NCI-H1694 treated with DMSO at 0.1 percent for 48 hours (cell line): ENCODE measurements around the gene SLC12A7.
"Not testable (repeated sequence)": the region's sequence is repeated elsewhere in the genome, so short reads cannot be mapped to it uniquely, and the experiment has no call there.

Experiments
- DNase-seq: peaks from one replicate; lab custom pipeline; 2025; lab: John Stamatoyannopoulos, UW

Gene SLC12A7

GRCh38 chr5:1111727-1112289 lies at the start of gene SLC12A7:
SLC12A7 (minus strand) TSS chr5:1112063; CDS start chr5:1111991, 72 bp downstream.
- no peak for DNase-seq

DNA sequence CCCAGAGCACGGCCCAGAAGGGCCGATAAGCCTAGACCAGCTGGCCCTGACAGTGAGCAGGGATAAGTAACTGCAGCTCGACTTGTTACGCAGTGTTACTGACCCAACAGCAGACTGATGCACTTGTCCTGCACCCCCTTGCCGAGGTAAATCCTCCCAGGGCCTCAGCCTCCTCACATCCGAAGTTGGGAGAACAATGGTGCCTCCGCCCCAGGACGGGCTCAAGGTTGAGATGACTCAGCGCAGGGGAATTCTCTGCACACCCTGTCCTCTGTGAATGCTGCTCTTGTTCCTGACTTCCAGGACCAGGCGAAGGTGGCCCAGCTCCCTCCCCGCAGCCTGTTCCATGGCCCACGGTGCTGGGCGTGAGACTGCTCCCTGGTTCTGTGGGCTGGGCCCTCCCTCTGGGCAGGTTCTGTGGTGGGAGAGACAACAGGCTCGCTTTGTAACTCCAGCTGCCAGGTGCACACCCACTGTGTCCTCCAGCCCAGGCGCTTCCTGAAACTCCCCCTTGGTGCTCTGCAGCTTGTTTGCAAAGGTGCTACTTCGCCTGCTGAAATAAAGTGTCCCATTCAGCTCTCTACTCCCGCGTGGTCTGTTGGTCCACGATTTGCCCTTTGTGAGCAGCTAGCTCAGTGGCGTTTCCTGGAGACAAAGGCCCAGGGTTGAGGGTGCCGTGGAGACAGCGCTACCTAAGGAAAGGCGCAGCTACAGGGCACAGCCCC lies 49.4 kb upstream of the SLC12A7 start:
- DNase-seq, result no peak

DNA sequence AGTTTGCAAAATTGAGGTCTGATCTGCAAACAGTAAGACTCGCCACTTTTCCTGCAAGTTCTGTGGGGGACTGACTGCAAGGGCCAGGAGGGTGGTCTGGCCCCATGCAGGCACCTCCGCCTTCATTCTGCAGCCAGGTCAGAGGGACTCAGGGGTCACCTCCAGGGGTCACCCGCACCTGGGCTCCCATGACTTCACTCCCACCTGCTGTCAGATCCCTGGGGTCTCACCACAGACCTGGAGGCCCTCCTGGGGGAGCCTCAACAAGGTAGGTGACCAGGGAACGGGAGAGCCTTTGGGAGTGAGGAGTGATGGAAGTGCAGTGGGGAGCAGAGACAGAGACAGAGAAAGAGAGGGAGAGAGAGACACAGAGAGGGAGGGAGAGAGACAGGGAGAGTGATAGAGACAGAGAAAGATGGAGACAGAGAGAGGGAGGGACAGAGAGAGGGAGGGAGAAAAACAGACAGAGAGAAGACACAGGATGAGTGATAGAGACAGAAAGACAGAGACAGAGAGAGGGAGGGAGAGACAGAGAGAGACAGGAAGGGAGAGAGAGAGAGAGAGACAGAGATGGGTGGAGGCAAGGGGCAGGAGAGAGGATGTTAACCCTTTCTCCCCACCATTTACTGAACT lies 48.0 kb upstream of the SLC12A7 start:
- DNase-seq, result no peak

- DNase-seq, result no peak
These were observed 47.4 kb upstream of the SLC12A7 start for GRCh38 chr5:1159341-1159675.

DNA sequence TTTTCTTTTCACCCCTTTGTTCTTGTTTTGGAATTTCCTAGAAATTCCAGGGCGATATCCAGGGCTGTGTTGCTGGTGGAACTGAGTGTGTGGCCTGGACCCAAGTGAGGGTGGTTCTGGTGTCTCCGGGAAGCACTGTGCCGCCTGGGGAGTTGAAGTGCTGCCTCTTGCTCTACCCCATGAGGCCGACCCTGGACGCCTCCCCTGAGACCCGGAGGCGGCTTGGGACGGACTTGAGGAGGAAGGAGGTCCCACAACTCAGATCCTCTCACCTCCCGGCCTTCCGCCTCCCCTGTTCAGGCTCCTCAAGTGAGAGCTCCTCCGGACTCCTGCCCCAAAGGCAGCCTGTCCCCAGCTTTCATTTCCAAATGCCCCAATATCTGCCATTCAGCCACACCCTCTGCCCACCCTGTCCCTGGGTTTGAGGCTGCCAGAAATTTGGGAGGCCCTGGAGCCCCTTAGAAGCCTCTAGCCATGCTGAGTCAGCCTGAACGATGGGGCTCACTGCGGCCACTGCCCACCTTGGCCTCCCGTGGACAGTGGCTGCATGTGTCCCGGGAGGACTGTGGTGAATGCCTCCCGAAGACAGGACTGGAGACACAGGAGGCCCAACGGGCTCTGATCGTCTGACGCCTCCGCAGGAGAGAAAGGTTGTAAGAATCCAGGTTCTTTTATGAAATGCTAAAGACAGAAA lies 46.9 kb upstream of the SLC12A7 start:
- no peak for DNase-seq

GRCh38 chr5:1157461-1157986 lies 45.7 kb upstream of the SLC12A7 start:
- not testable (repeated sequence) for DNase-seq

GRCh38 chr5:1156754-1157460 lies 45.0 kb upstream of the SLC12A7 start:
- no peak for DNase-seq

- DNase-seq, result no peak
These were observed 44.3 kb upstream of the SLC12A7 start for GRCh38 chr5:1156033-1156753.

- DNase-seq, result no peak
These were observed 43.5 kb upstream of the SLC12A7 start for GRCh38 chr5:1155191-1156032.

- DNase-seq, result no peak
These were observed 41.6 kb upstream of the SLC12A7 start for GRCh38 chr5:1153428-1153827.

DNA sequence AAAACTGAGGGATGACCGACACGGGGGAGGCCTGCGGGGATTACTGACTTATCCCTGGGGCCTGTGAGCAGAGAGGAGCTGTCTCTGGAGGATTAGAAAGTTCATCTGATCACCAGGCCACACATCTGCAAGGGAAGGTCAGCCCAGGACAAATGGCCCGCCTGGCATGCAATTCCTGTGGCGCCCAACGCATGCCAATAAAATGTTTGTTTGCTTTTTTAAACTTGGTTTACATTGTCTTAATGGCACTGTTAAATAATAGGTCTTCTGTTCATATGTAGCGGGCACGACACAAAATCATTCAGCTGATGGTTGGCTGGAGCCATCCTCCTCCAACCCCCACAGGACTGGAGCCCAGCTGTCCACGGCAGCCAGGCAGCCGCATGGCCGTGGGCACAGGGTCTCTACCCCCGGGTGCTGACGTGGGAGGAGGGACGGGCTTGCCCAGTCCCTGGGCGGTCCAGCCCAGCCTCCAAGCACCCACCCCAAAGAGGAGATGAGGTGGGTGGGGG lies 41.0 kb upstream of the SLC12A7 start:
- DNase-seq, result no peak

DNA sequence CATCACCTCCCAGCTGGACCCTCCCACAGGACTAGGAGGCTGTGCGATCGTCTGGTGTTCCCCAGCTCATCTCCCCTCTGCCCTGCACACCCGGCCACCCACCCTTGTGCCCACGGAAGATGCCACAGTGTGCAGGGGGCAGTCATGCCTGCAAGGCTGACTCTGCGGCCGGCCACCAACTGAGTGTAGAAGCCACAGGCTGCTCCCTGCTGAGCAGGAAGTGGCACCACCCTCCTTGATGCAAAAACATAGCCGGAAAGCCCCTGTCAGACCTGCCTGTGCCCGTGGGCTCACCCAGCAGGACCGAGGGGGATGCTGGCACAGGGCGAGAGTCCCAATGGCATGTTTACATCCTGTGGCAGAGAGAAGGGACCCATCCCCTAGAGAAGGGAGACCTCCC lies 40.3 kb upstream of the SLC12A7 start:
- DNase-seq, result no peak

- no peak for DNase-seq
These were observed 39.5 kb upstream of the SLC12A7 start for GRCh38 chr5:1151316-1151715.

GRCh38 chr5:1150866-1151265 lies 39.0 kb upstream of the SLC12A7 start:
- DNase-seq, result no peak

- DNase-seq, result no peak
These were observed 33.0 kb upstream of the SLC12A7 start for GRCh38 chr5:1144638-1145396.

GRCh38 chr5:1144089-1144488 lies 32.2 kb upstream of the SLC12A7 start:
- no peak for DNase-seq

DNA sequence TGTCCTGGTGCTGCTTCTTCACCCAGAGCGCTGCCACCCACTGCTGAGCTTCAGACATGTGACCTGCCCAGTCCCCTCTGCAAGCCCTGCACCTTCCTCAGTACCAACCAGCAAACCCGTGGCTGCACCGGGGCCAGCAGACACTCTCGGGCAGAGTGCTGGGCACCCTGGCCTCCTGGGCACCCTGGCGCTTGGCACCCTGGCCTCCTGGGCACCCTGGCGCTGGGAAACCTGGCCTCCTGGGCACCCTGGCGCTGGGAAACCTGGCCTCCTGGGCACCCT lies 31.7 kb upstream of the SLC12A7 start:
- DNase-seq, result no peak

GRCh38 chr5:1142886-1143669 lies 31.2 kb upstream of the SLC12A7 start:
- no peak for DNase-seq

DNA sequence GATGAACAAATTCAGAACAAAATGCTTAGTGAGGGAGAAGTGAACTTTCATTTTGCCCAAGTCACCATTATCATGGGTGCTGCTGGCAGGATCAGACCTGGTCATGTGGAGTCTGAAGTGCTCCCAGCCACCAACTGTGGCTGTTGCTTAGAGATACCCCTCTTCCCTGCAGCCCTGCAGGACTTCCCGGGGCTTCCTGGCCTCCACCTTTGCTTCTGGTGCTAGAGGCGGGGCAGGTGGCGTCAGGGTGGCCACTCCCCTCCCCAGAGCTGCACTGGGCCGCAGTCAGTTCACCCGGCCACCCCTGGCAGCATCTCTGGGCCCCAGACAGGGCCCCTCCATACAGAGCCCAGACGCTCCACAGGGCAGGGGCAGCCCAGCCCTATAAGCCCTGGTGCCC lies 30.0 kb upstream of the SLC12A7 start:
- no peak for DNase-seq
